Thyroid gland (tissue), 4 donors: ENCODE results near the gene PARVB. TPM values are rescaled to one million over a fixed set of nuclear protein-coding genes. Genes with fewer than 3 reads are reported as not detected.
A peak's percentile ranks its signal among the peaks of the same experiment; 100 is the strongest.

Source experiments
- DNase-seq, 2 donors: peaks; one replicate each; pipeline ENCODE4 v3.0.0-alpha.2; 2019
- H3K27ac ChIP-seq, 3 donors: fragments of 200-600 bp; sonication (generic); 1 replicate in 2 of 3; 2 replicates in 1 of 3; pipeline ENCODE4 v1.5.1; 2016 to 2019; ENCODE audit warnings: mild to moderate bottlenecking in 1 of 3, moderate library complexity in 1 of 3
- H3K27me3 ChIP-seq: fragments of 200-600 bp; sonication (generic); one replicate; pipeline ENCODE4 v1.5.1; 2019
- H3K36me3 ChIP-seq, 2 donors: fragments of 200-600 bp; sonication (generic); one replicate each; pipeline ENCODE4 v1.5.1; 2016 to 2019
- H3K4me1 ChIP-seq, 2 donors: fragments of 200-600 bp; sonication (generic); one replicate each; pipeline ENCODE4 v1.5.1; 2017 to 2019
- H3K4me3 ChIP-seq, 3 donors: fragments of 200-600 bp; sonication (generic); replicated peaks in 1 of 3; 1 replicate in 2 of 3; 2 replicates in 1 of 3; pipeline ENCODE4 v1.5.1; 2016; ENCODE audit warnings: mild to moderate bottlenecking in 1 of 3
- H3K9me3 ChIP-seq: fragments of 200-600 bp; sonication (generic); one replicate; pipeline ENCODE4 v1.5.1; 2017
- CTCF ChIP-seq, 6 experiments: fragments of 200-600 bp in 3 of 6; fragments of 450-650 bp in 3 of 6; sonication (generic) in 3 of 6; IDR thresholded peaks; one replicate each; pipeline ENCODE4 v1.5.1; 2016 to 2019; ENCODE audit warnings: antibody characterized with exemption in 6 of 6, mild to moderate bottlenecking in 2 of 6, inconsistent platforms in 1 of 6, moderate library complexity in 1 of 6
- POLR2A ChIP-seq, 2 donors: fragments of 450-650 bp; IDR thresholded peaks; one replicate each; pipeline ENCODE4 v1.6.1; 2017; ENCODE audit warnings: antibody characterized with exemption in 2 of 2, mild to moderate bottlenecking in 2 of 2, moderate library complexity in 1 of 2
- WGBS, 2 donors: methylation state at CpG; one replicate each; pipeline ENCODE4 v1.1.5; 2017; 5-methylcytosine and 5-hydroxymethylcytosine counted together
- intact Hi-C: fragments of 100-400 bp; cut with DNase I; formaldehyde crosslinking; loops from one replicate; pipeline ENCODE4 v1.15.1; 2023
- total RNA-seq, 4 donors: library from RNA; depleted of rRNA; stranded (reverse); fragments of >200 nt; gene quantifications; one replicate each; pipeline ENCODE4 v1.2.3, GENCODE V29; 2016

PARVB gene
- total RNA-seq, 4 donors from 2014 or later = 6.7 to 34.9 (median 11.0) TPM

GRCh38 chr22:44143105-44143474, 119.0 kb downstream of the PARVB start:
- WGBS, 2 donors = 52 to 61% methylated on average over 3 to 4 of the region's 4 CpGs
- Histone ChIP-seq H3K27ac (peak overlapping the region in 1 of 3 donors; percentile 45), H3K27me3 (no peaks in the 10 kb centered on the region), H3K9me3 (no peaks in the 10 kb centered on the region), H3K4me3 (no peak overlapping the region), H3K4me1 (peaks cover 12 to 38% of the 10 kb centered on the region in 2 donors), H3K36me3 (no peaks in the 10 kb centered on the region)
- DNase-seq = peak in 1 of 2 donors; percentile 30
- no peak for TF ChIP-seq POLR2A (IDR thresholded peaks at IDR 0.05)
- TF ChIP-seq CTCF (IDR thresholded peaks at IDR 0.05) = no peak
- intact Hi-C loops = no loop called here

- Histone ChIP-seq H3K27ac (peak overlapping the region in 1 of 3 donors; percentile 45), H3K4me3 (no peak overlapping the region), H3K4me1 (peaks cover 12 to 38% of the 10 kb centered on the region in 2 donors), H3K27me3 (no peaks in the 10 kb centered on the region), H3K9me3 (no peaks in the 10 kb centered on the region), H3K36me3 (no peaks in the 10 kb centered on the region)
- WGBS, 2 donors = 75 to 86% methylated on average over 7 to 8 of the region's 9 CpGs
- TF ChIP-seq POLR2A (IDR thresholded peaks at IDR 0.05) = no peak
- no peak for TF ChIP-seq CTCF (IDR thresholded peaks at IDR 0.05)
- intact Hi-C loops = no loop called here
- no peak for DNase-seq
Observed at GRCh38 chr22:44143579-44143978, 119.5 kb downstream of the PARVB start.

- TF ChIP-seq POLR2A (IDR thresholded peaks at IDR 0.05) (no peak), CTCF (IDR thresholded peaks at IDR 0.05) (no peak)
- H3K27me3 ChIP-seq = no peaks in the 10 kb centered on the region
- H3K27ac ChIP-seq = peak overlapping the region in 1 of 3 donors; percentile 45
- no peaks in the 10 kb centered on the region for H3K36me3 ChIP-seq
- peaks cover 12 to 38% of the 10 kb centered on the region in 2 donors for H3K4me1 ChIP-seq
- WGBS, 2 donors = 86 to 93% methylated on average over 9 to 10 of the region's 10 CpGs
- intact Hi-C loops = no loop called here
- H3K4me3 ChIP-seq = no peak overlapping the region
- no peaks in the 10 kb centered on the region for H3K9me3 ChIP-seq
- no peak for DNase-seq
Observed at GRCh38 chr22:44144046-44144569, 120.0 kb downstream of the PARVB start.

- intact Hi-C loops = no loop called here
- H3K9me3 ChIP-seq = no peaks in the 10 kb centered on the region
- 51 to 71% methylated on average over 8 of the region's 8 CpGs for WGBS, 2 donors
Observed at GRCh38 chr22:44145544-44145943, 121.4 kb downstream of the PARVB start.

More at GRCh38 chr22:44145544-44145943, 121.4 kb downstream of the PARVB start:
- H3K4me1 ChIP-seq = peaks cover 12 to 43% of the 10 kb centered on the region in 2 donors
- H3K27me3 ChIP-seq = no peaks in the 10 kb centered on the region
- no peaks in the 10 kb centered on the region for H3K36me3 ChIP-seq
- no peak for TF ChIP-seq CTCF (IDR thresholded peaks at IDR 0.05)
- no peak for TF ChIP-seq POLR2A (IDR thresholded peaks at IDR 0.05)
- H3K4me3 ChIP-seq = no peak overlapping the region
- DNase-seq = no peak
- H3K27ac ChIP-seq = peak overlapping the region in 1 of 3 donors; percentile 45
